Smooth muscle cell (in vitro differentiated cells): ENCODE results near the gene ADSS2. TPM values are rescaled to one million over a fixed set of nuclear protein-coding genes. Genes with fewer than 3 reads are reported as not detected.
"Not testable (repeated sequence)": the region's sequence is repeated elsewhere in the genome, so short reads cannot be mapped to it uniquely, and the experiment has no call there.

Experiments used
- DNase-seq: peaks from one replicate; lab custom pipeline; 2025; ENCODE audit not compliant: unreplicated experiment; lab: John Stamatoyannopoulos, UW
- H2AFZ ChIP-seq: fragments of 200-600 bp; sonication (generic); 2 replicates; pipeline ENCODE4 v1.6.0; 2016; ENCODE audit warnings: antibody characterized with exemption, low read depth, mild to moderate bottlenecking
- H3F3A ChIP-seq: fragments of 200-600 bp; sonication (generic); 2 replicates; pipeline ENCODE4 v1.6.0; 2017; ENCODE audit warnings: antibody characterized with exemption, low read depth
- H3K27ac ChIP-seq: fragments of 200-600 bp; sonication (generic); 2 replicates; pipeline ENCODE4 v1.5.1; 2016; ENCODE audit warnings: low read depth, mild to moderate bottlenecking
- H3K27me3 ChIP-seq: fragments of 200-600 bp; sonication (generic); 2 replicates; pipeline ENCODE4 v1.6.1; 2016; ENCODE audit warnings: low read depth, mild to moderate bottlenecking
- H3K36me3 ChIP-seq: fragments of 200-600 bp; sonication (generic); 2 replicates; pipeline ENCODE4 v1.5.1; 2016; ENCODE audit warnings: low read depth
- H3K4me1 ChIP-seq: fragments of 200-600 bp; sonication (generic); 2 replicates; pipeline ENCODE4 v1.5.1; 2016; ENCODE audit warnings: low read depth
- H3K4me2 ChIP-seq: fragments of 200-600 bp; sonication (generic); 2 replicates; pipeline ENCODE4 v1.6.0; 2016; ENCODE audit warnings: mild to moderate bottlenecking
- H3K4me3 ChIP-seq: fragments of 200-600 bp; sonication (generic); 2 replicates; pipeline ENCODE4 v1.5.1; 2016; ENCODE audit warnings: mild to moderate bottlenecking
- H3K79me2 ChIP-seq: fragments of 200-600 bp; sonication (generic); 2 replicates; pipeline ENCODE4 v1.6.0; 2016; ENCODE audit warnings: low read depth, mild to moderate bottlenecking
- H3K9ac ChIP-seq: fragments of 200-600 bp; sonication (generic); 2 replicates; pipeline ENCODE4 v1.6.0; 2016; ENCODE audit warnings: low read depth
- H3K9me3 ChIP-seq: fragments of 200-600 bp; sonication (generic); replicated peaks from 2 replicates; pipeline ENCODE4 v1.5.1; 2016; ENCODE audit warnings: low read depth
- H4K20me1 ChIP-seq: fragments of 200-600 bp; sonication (generic); 2 replicates; pipeline ENCODE4 v1.6.0; 2016; ENCODE audit warnings: low read depth
- CTCF ChIP-seq: fragments of 200-600 bp; sonication (generic); IDR thresholded peaks from 2 replicates; pipeline ENCODE4 v1.5.1; 2017; ENCODE audit warnings: borderline replicate concordance, mild to moderate bottlenecking, antibody characterized with exemption; ENCODE audit not compliant: insufficient read depth, poor library complexity, severe bottlenecking
- WGBS: methylation state at CpG from one replicate; pipeline ENCODE4 v1.1.7; 2016; ENCODE audit warnings: low lambda C conversion rate; 5-methylcytosine and 5-hydroxymethylcytosine counted together
- polyA plus RNA-seq: library from polyadenylated mRNA; unstranded; fragments of >200 nt; fragmentation: Nextera tagmentation; extraction: Ambion mirVana; gene quantifications from 2 replicates; pipeline ENCODE4 v1.2.1, GENCODE V29; 2016
- total RNA-seq: library from RNA; depleted of rRNA; stranded (reverse); fragments of >200 nt; gene quantifications from 2 replicates; pipeline ENCODE4 v1.2.3, GENCODE V29; 2014

Gene ADSS2
- total and polyA plus RNA-seq, 2 experiments from 2014 or later, result 13.8 to 35.1 TPM

GRCh38 chr1:244494653-244495052 lies 42.9 kb upstream of the ADSS2 start:
- Histone ChIP-seq H3K36me3 (no peaks in the 10 kb centered on the region), H3K9me3 (no peaks in the 10 kb centered on the region), H3K4me3 (no peak overlapping the region), H2AFZ (no peak overlapping the region), H4K20me1 (no peaks in the 10 kb centered on the region), H3K9ac (no peak overlapping the region), H3F3A (no peaks in the 10 kb centered on the region), H3K27ac (no peak overlapping the region), H3K27me3 (no peaks in the 10 kb centered on the region), H3K79me2 (no peaks in the 10 kb centered on the region), H3K4me2 (no peak overlapping the region), H3K4me1 (no peaks in the 10 kb centered on the region)
- WGBS, result 98% methylated on average over 2 of the region's 2 CpGs
- TF ChIP-seq CTCF, result no peak
- no peak for DNase-seq

GRCh38 chr1:244484971-244485370 lies 33.3 kb upstream of the ADSS2 start:
- H3K4me1 ChIP-seq, H3K36me3 ChIP-seq, H3K27me3 ChIP-seq, DNase-seq, H3F3A ChIP-seq, H3K27ac ChIP-seq, H3K4me2 ChIP-seq, H2AFZ ChIP-seq, H3K79me2 ChIP-seq, H3K4me3 ChIP-seq, H3K9me3 ChIP-seq, H4K20me1 ChIP-seq, H3K9ac ChIP-seq: not testable (repeated sequence)
- WGBS, result 64% methylated on average over 3 of the region's 3 CpGs

GRCh38 chr1:244473059-244473605 lies 21.4 kb upstream of the ADSS2 start:
- H3K4me2 ChIP-seq, result no peak overlapping the region
- H3K27ac ChIP-seq, result no peak overlapping the region
- no peaks in the 10 kb centered on the region for H3K4me1 ChIP-seq
- DNase-seq, result no peak
- no peaks in the 10 kb centered on the region for H3K9me3 ChIP-seq
- H2AFZ ChIP-seq, result no peak overlapping the region
- no peaks in the 10 kb centered on the region for H3K36me3 ChIP-seq
- TF ChIP-seq CTCF, result no peak
- H3K4me3 ChIP-seq, result no peak overlapping the region
- H3F3A ChIP-seq, result no peaks in the 10 kb centered on the region
- no peak overlapping the region for H3K9ac ChIP-seq
- 94% methylated on average over 6 of the region's 6 CpGs for WGBS
- H3K79me2 ChIP-seq, result no peaks in the 10 kb centered on the region
- H4K20me1 ChIP-seq, result no peaks in the 10 kb centered on the region
- H3K27me3 ChIP-seq, result no peaks in the 10 kb centered on the region

- Histone ChIP-seq H3K4me2 (no peak overlapping the region), H3K9ac (no peak overlapping the region), H3K27me3 (no peaks in the 10 kb centered on the region), H3F3A (peaks cover 7% of the 10 kb centered on the region), H4K20me1 (no peaks in the 10 kb centered on the region), H2AFZ (no peak overlapping the region), H3K9me3 (no peaks in the 10 kb centered on the region), H3K4me3 (no peak overlapping the region), H3K36me3 (no peaks in the 10 kb centered on the region), H3K79me2 (no peaks in the 10 kb centered on the region), H3K27ac (no peak overlapping the region), H3K4me1 (no peaks in the 10 kb centered on the region)
- 89% methylated on average over 2 of the region's 2 CpGs for WGBS
- no peak for TF ChIP-seq CTCF
- DNase-seq, result no peak
Measured at GRCh38 chr1:244466724-244467123, 15.0 kb upstream of the ADSS2 start.
